Effector memory CD8-positive, alpha-beta T cell (primary cell): Measurements from ENCODE around the gene RASAL2.

Experiments
- ATAC-seq: fragments of 150-1000 bp; cut with Tn5 transposase; replicated peaks from 2 replicates; pipeline ENCODE4 v1.10.0; 2021; ENCODE audit warnings: mild to moderate bottlenecking, moderate library complexity
- DNase-seq, 3 experiments: peaks; one replicate each; pipeline ENCODE4 v3.0.0; 2021
- H3K27ac Mint-ChIP-seq, 2 donors: one replicate each; pipeline ENCODE4 v1.8.0; 2022; ENCODE audit warnings: mild to moderate bottlenecking in 2 of 2, mixed read lengths in 2 of 2, moderate library complexity in 2 of 2
- H3K27me3 Mint-ChIP-seq, 2 donors: one replicate each; pipeline ENCODE4 v1.8.0; 2022; ENCODE audit warnings: mixed read lengths in 2 of 2
- H3K36me3 Mint-ChIP-seq: one replicate; pipeline ENCODE4 v1.8.0; 2022; ENCODE audit warnings: mild to moderate bottlenecking, moderate library complexity, mixed read lengths; ENCODE audit not compliant: insufficient read depth
- H3K4me1 Mint-ChIP-seq, 2 donors: one replicate each; pipeline ENCODE4 v1.8.0; 2022; ENCODE audit warnings: low read depth in 2 of 2, mixed read lengths in 2 of 2
- H3K4me3 Mint-ChIP-seq, 2 donors: one replicate each; pipeline ENCODE4 v1.8.0; 2022; ENCODE audit warnings: mild to moderate bottlenecking in 2 of 2, mixed read lengths in 2 of 2, moderate library complexity in 2 of 2
- H3K9me3 Mint-ChIP-seq, 2 donors: one replicate each; pipeline ENCODE4 v1.8.0; 2022; ENCODE audit warnings: mixed read lengths in 2 of 2

Gene RASAL2

GRCh38 chr1:178353524-178353923, 259.6 kb downstream of the RASAL2 start:
- H3K4me3 Mint-ChIP-seq = no peak overlapping the region
- DNase-seq = no peak

GRCh38 chr1:178354816-178355215, 260.9 kb downstream of the RASAL2 start:
- H3K4me3 Mint-ChIP-seq = no peak overlapping the region
- H3K27ac Mint-ChIP-seq = no peak overlapping the region
- peaks cover 6 to 11% of the 10 kb centered on the region in 2 donors for H3K9me3 Mint-ChIP-seq
- no peaks in the 10 kb centered on the region for H3K4me1 Mint-ChIP-seq
- ATAC-seq = no peak
- no peak for DNase-seq
- no peaks in the 10 kb centered on the region for H3K36me3 Mint-ChIP-seq
- H3K27me3 Mint-ChIP-seq = no peaks in the 10 kb centered on the region

More at GRCh38 chr1:178353524-178353923, 259.6 kb downstream of the RASAL2 start:
- peaks cover 6 to 11% of the 10 kb centered on the region in 2 donors for H3K9me3 Mint-ChIP-seq
- no peaks in the 10 kb centered on the region for H3K36me3 Mint-ChIP-seq
- ATAC-seq = no peak
- H3K4me1 Mint-ChIP-seq = no peaks in the 10 kb centered on the region
- no peaks in the 10 kb centered on the region for H3K27me3 Mint-ChIP-seq
- H3K27ac Mint-ChIP-seq = no peak overlapping the region

- H3K9me3 Mint-ChIP-seq = peaks cover 6 to 8% of the 10 kb centered on the region in 2 donors
Observed at GRCh38 chr1:178356299-178356698, 262.4 kb downstream of the RASAL2 start.

GRCh38 chr1:178358456-178358855, 264.6 kb downstream of the RASAL2 start:
- peaks cover under 1 to 3% of the 10 kb centered on the region in 2 donors for H3K9me3 Mint-ChIP-seq
- no peaks in the 10 kb centered on the region for H3K4me1 Mint-ChIP-seq
- no peaks in the 10 kb centered on the region for H3K27me3 Mint-ChIP-seq
- ATAC-seq (no peak), DNase-seq (no peak)
- no peaks in the 10 kb centered on the region for H3K36me3 Mint-ChIP-seq
- no peak overlapping the region for H3K4me3 Mint-ChIP-seq
- no peak overlapping the region for H3K27ac Mint-ChIP-seq

More at GRCh38 chr1:178356299-178356698, 262.4 kb downstream of the RASAL2 start:
- Mint-ChIP-seq H3K27me3 (no peaks in the 10 kb centered on the region), H3K27ac (no peak overlapping the region), H3K4me1 (no peaks in the 10 kb centered on the region), H3K36me3 (no peaks in the 10 kb centered on the region), H3K4me3 (no peak overlapping the region)
- no peak for ATAC-seq
- no peak for DNase-seq

GRCh38 chr1:178360421-178360820, 266.5 kb downstream of the RASAL2 start:
- Mint-ChIP-seq H3K9me3 (no peaks in the 10 kb centered on the region), H3K4me1 (no peaks in the 10 kb centered on the region), H3K27ac (no peak overlapping the region), H3K4me3 (no peak overlapping the region), H3K27me3 (no peaks in the 10 kb centered on the region), H3K36me3 (no peaks in the 10 kb centered on the region)
- ATAC-seq (no peak), DNase-seq (no peak)

GRCh38 chr1:178361847-178362246, 267.9 kb downstream of the RASAL2 start:
- Mint-ChIP-seq H3K4me1 (no peaks in the 10 kb centered on the region), H3K27me3 (no peaks in the 10 kb centered on the region), H3K27ac (no peak overlapping the region), H3K4me3 (no peak overlapping the region), H3K36me3 (no peaks in the 10 kb centered on the region), H3K9me3 (no peaks in the 10 kb centered on the region)
- ATAC-seq (no peak), DNase-seq (no peak)

- H3K36me3 Mint-ChIP-seq = no peaks in the 10 kb centered on the region
- no peak overlapping the region for H3K27ac Mint-ChIP-seq
- ATAC-seq (no peak), DNase-seq (no peak)
- H3K27me3 Mint-ChIP-seq = no peaks in the 10 kb centered on the region
- no peaks in the 10 kb centered on the region for H3K9me3 Mint-ChIP-seq
- no peak overlapping the region for H3K4me3 Mint-ChIP-seq
- no peaks in the 10 kb centered on the region for H3K4me1 Mint-ChIP-seq
Observed at GRCh38 chr1:178362747-178363146, 268.8 kb downstream of the RASAL2 start.

- H3K27ac Mint-ChIP-seq = no peak overlapping the region
- ATAC-seq = no peak
- no peak for DNase-seq
- no peaks in the 10 kb centered on the region for H3K27me3 Mint-ChIP-seq
- no peak overlapping the region for H3K4me3 Mint-ChIP-seq
- H3K4me1 Mint-ChIP-seq = no peaks in the 10 kb centered on the region
- H3K36me3 Mint-ChIP-seq = no peaks in the 10 kb centered on the region
- H3K9me3 Mint-ChIP-seq = no peaks in the 10 kb centered on the region
Observed at GRCh38 chr1:178364782-178365181, 270.9 kb downstream of the RASAL2 start.

- Mint-ChIP-seq H3K36me3 (no peaks in the 10 kb centered on the region), H3K4me3 (no peak overlapping the region), H3K27ac (no peak overlapping the region), H3K9me3 (no peaks in the 10 kb centered on the region), H3K4me1 (no peaks in the 10 kb centered on the region), H3K27me3 (no peaks in the 10 kb centered on the region)
- DNase-seq (no peak), ATAC-seq (no peak)
Observed at GRCh38 chr1:178367151-178367550, 273.2 kb downstream of the RASAL2 start.

GRCh38 chr1:178368208-178368607, 274.3 kb downstream of the RASAL2 start:
- H3K27ac Mint-ChIP-seq = no peak overlapping the region
- H3K36me3 Mint-ChIP-seq = no peaks in the 10 kb centered on the region
- ATAC-seq = no peak
- no peaks in the 10 kb centered on the region for H3K27me3 Mint-ChIP-seq
- DNase-seq = no peak
- no peaks in the 10 kb centered on the region for H3K4me1 Mint-ChIP-seq
- H3K4me3 Mint-ChIP-seq = no peak overlapping the region
- no peaks in the 10 kb centered on the region for H3K9me3 Mint-ChIP-seq

- H3K27me3 Mint-ChIP-seq = no peaks in the 10 kb centered on the region
Observed at GRCh38 chr1:178371235-178371634, 277.3 kb downstream of the RASAL2 start.

GRCh38 chr1:178371933-178372388, 278.1 kb downstream of the RASAL2 start:
- no peak overlapping the region for H3K27ac Mint-ChIP-seq
- no peaks in the 10 kb centered on the region for H3K4me1 Mint-ChIP-seq
- no peak overlapping the region for H3K4me3 Mint-ChIP-seq
- H3K9me3 Mint-ChIP-seq = no peaks in the 10 kb centered on the region
- DNase-seq (no peak), ATAC-seq (no peak)
- no peaks in the 10 kb centered on the region for H3K36me3 Mint-ChIP-seq
- no peaks in the 10 kb centered on the region for H3K27me3 Mint-ChIP-seq

More at GRCh38 chr1:178371235-178371634, 277.3 kb downstream of the RASAL2 start:
- Mint-ChIP-seq H3K4me3 (no peak overlapping the region), H3K4me1 (no peaks in the 10 kb centered on the region), H3K36me3 (no peaks in the 10 kb centered on the region), H3K27ac (no peak overlapping the region), H3K9me3 (no peaks in the 10 kb centered on the region)
- no peak for DNase-seq
- no peak for ATAC-seq

GRCh38 chr1:178374016-178374415, 280.1 kb downstream of the RASAL2 start:
- H3K36me3 Mint-ChIP-seq = no peaks in the 10 kb centered on the region
- H3K4me3 Mint-ChIP-seq = no peak overlapping the region
- H3K9me3 Mint-ChIP-seq = peaks cover 0 to under 1% of the 10 kb centered on the region in 2 donors
- DNase-seq (no peak), ATAC-seq (no peak)
- H3K27me3 Mint-ChIP-seq = no peaks in the 10 kb centered on the region
- no peaks in the 10 kb centered on the region for H3K4me1 Mint-ChIP-seq
- no peak overlapping the region for H3K27ac Mint-ChIP-seq

- Mint-ChIP-seq H3K36me3 (no peaks in the 10 kb centered on the region), H3K9me3 (peaks cover 0 to 2% of the 10 kb centered on the region in 2 donors), H3K4me3 (no peak overlapping the region), H3K27me3 (no peaks in the 10 kb centered on the region), H3K27ac (no peak overlapping the region), H3K4me1 (no peaks in the 10 kb centered on the region)
- DNase-seq = no peak
- ATAC-seq = no peak
Observed at GRCh38 chr1:178376008-178376407, 282.1 kb downstream of the RASAL2 start.

- Mint-ChIP-seq H3K4me1 (no peaks in the 10 kb centered on the region), H3K4me3 (no peak overlapping the region), H3K27ac (no peak overlapping the region), H3K27me3 (no peaks in the 10 kb centered on the region), H3K36me3 (no peaks in the 10 kb centered on the region), H3K9me3 (peaks cover 0 to 2% of the 10 kb centered on the region in 2 donors)
- DNase-seq (no peak), ATAC-seq (no peak)
Observed at GRCh38 chr1:178379807-178380206, 285.9 kb downstream of the RASAL2 start.
